GM12878 (cell line): ENCODE measurements around the gene SHANK1. TPM values are rescaled to one million over a fixed set of nuclear protein-coding genes. Genes with fewer than 3 reads are reported as not detected.
A peak's percentile ranks its signal among the peaks of the same experiment; 100 is the strongest.
"Not testable (repeated sequence)": the region's sequence is repeated elsewhere in the genome, so short reads cannot be mapped to it uniquely, and the experiment has no call there.

Experiments
- ATAC-seq: fragments of 200-7000 bp; cut with Tn5 transposase; 3 replicates; pipeline ENCODE4 v1.9.1; 2020; ENCODE audit warnings: mild to moderate bottlenecking, moderate library complexity
- BruUV-seq: library from RNA; stranded (reverse); fragments of 400-500 nt; replicated peaks from 2 replicates; lab custom pipeline; 2021; lab: Mats Ljungman, UMichigan
- CTCF ChIA-PET: fragments of 300-600 bp; sonication (Branson Sonifier 250); formaldehyde crosslinking; extraction: SDS; loops from one replicate; lab custom pipeline; 2021; ENCODE audit warnings: inconsistent platforms; lab: Yijun Ruan, JAX
- POLR2A ChIA-PET: fragments of 350-600 bp; formaldehyde crosslinking; extraction: SDS; loops from one replicate; lab custom pipeline; 2021; ENCODE audit warnings: inconsistent platforms; lab: Charles Lee
- RAD21 ChIA-PET: fragments of 300-600 bp; sonication (Branson Sonifier 250); formaldehyde crosslinking; loops from one replicate; lab custom pipeline; 2023; ENCODE audit warnings: antibody characterized with exemption; ENCODE audit not compliant: unreplicated experiment; lab: Charles Lee
- SMC1A ChIA-PET: fragments of 300-600 bp; sonication (Branson Sonifier 250); formaldehyde crosslinking; loops from one replicate; lab custom pipeline; 2023; ENCODE audit not compliant: unreplicated experiment, uncharacterized antibody; lab: Charles Lee
- DNase-seq: peaks from one replicate; pipeline ENCODE4 v3.0.0-alpha.2; 2011; ENCODE audit warnings: low read depth, low spot score
- FAIRE-seq: peaks from 3 replicates; lab custom pipeline; 2011; peaks lifted over from hg19 to GRCh38; lab: Jason Lieb, UNC
- H2AFZ ChIP-seq: 2 replicates; pipeline ENCODE4 v1.6.0; 2011; ENCODE audit warnings: low read depth, low read length, control low read depth; ENCODE audit not compliant: control insufficient read depth
- H3K27ac ChIP-seq: 2 replicates; pipeline ENCODE4 v1.5.1; 2011; ENCODE audit warnings: control low read depth; ENCODE audit not compliant: control insufficient read depth, insufficient read depth
- H3K27me3 ChIP-seq, 2 experiments: replicated peaks in 1 of 2; 2 replicates each; pipeline versions ENCODE4 v1.6.0 to v1.6.1; 2011; ENCODE audit warnings: low read length in 1 of 2; ENCODE audit not compliant: control insufficient read depth in 2 of 2, insufficient read depth in 2 of 2
- H3K36me3 ChIP-seq, 2 experiments: 2 replicates each; pipeline ENCODE4 v1.5.1; 2011; ENCODE audit warnings: low read length in 1 of 2; ENCODE audit not compliant: control insufficient read depth in 2 of 2, insufficient read depth in 2 of 2
- H3K4me1 ChIP-seq: 2 replicates; pipeline ENCODE4 v1.6.1; 2011; ENCODE audit warnings: mild to moderate bottlenecking, low read length, moderate library complexity, mixed read lengths; ENCODE audit not compliant: control insufficient read depth, insufficient read depth
- H3K4me2 ChIP-seq: 2 replicates; pipeline ENCODE4 v1.6.0; 2011; ENCODE audit warnings: control low read depth; ENCODE audit not compliant: control insufficient read depth, insufficient read depth
- H3K4me3 ChIP-seq: fragments of 200-600 bp; sonication (generic); 2 replicates; pipeline ENCODE4 v1.5.1; 2016
- H3K79me2 ChIP-seq: 2 replicates; pipeline ENCODE4 v1.6.0; 2011; ENCODE audit warnings: low read length; ENCODE audit not compliant: control insufficient read depth, insufficient read depth
- H3K9ac ChIP-seq: 2 replicates; pipeline ENCODE4 v1.8.0; 2011; ENCODE audit warnings: low read length, control low read depth, mixed read lengths; ENCODE audit not compliant: control insufficient read depth, insufficient read depth
- H3K9me3 ChIP-seq: replicated peaks from 3 replicates; pipeline ENCODE4 v1.5.1; 2011; ENCODE audit warnings: mild to moderate bottlenecking, low read length; ENCODE audit not compliant: control insufficient read depth, insufficient read depth
- H4K20me1 ChIP-seq: 2 replicates; pipeline ENCODE4 v1.6.0; 2011; ENCODE audit not compliant: control insufficient read depth, insufficient read depth
- RAD51 ChIP-seq: fragments of 450-650 bp; IDR thresholded peaks from 2 replicates; pipeline ENCODE4 v1.6.1; 2016; ENCODE audit warnings: moderate library complexity, mild to moderate bottlenecking, inconsistent platforms
- WGBS: methylation state at CpG from one replicate; pipeline ENCODE4 v1.1.6; 2016; ENCODE audit warnings: low lambda C conversion rate; ENCODE audit not compliant: insufficient replicate concordance, insufficient coverage; ENCODE audit errors: missing lambda C conversion rate; 5-methylcytosine and 5-hydroxymethylcytosine counted together
- in situ Hi-C: fragments of 300-500 bp; cut with MboI; formaldehyde crosslinking; loops from 9 replicates; pipeline ENCODE4 v1.14.3; 2018; ENCODE audit warnings: mixed read lengths
- intact Hi-C: fragments of 100-400 bp; cut with micrococcal nuclease; formaldehyde crosslinking; loops from one replicate; pipeline ENCODE4 v1.14.2; 2022; ENCODE audit not compliant: unreplicated experiment
- polyA plus RNA-seq, 11 experiments: library from polyadenylated mRNA; depleted of rRNA in 4 of 11; unstranded in 6 of 11; stranded (reverse) in 5 of 11; fragments of >200 nt; fragmentation: Nextera tagmentation in 4 of 11; fragmentation: Illumina TruSeq in 1 of 11; extraction: Ambion mirVana in 4 of 11; extraction: Trizol in 1 of 11; gene quantifications; 1 replicate in 1 of 11; 2 replicates in 10 of 11; pipeline versions ENCODE4 v1.2.1 to v1.2.3, GENCODE V29; 2011 to 2016; ENCODE audit warnings: inconsistent platforms in 2 of 11, missing spikeins in 2 of 11, low read depth in 1 of 11
- total RNA-seq, 4 experiments: library from RNA; depleted of rRNA in 3 of 4; stranded (reverse); fragments of >200 nt in 3 of 4; fragmentation: Illumina TruSeq in 1 of 4; extraction: Trizol in 1 of 4; gene quantifications; 2 replicates each; pipeline versions ENCODE4 v1.2.1 to v1.2.3, GENCODE V29; 2013 to 2021

The SHANK1 gene
- total and polyA plus RNA-seq, 10 of the 15 experiments (the other 5 are each of a cell fraction or from before 2014, with no cell fraction given) = not detected

DNA sequence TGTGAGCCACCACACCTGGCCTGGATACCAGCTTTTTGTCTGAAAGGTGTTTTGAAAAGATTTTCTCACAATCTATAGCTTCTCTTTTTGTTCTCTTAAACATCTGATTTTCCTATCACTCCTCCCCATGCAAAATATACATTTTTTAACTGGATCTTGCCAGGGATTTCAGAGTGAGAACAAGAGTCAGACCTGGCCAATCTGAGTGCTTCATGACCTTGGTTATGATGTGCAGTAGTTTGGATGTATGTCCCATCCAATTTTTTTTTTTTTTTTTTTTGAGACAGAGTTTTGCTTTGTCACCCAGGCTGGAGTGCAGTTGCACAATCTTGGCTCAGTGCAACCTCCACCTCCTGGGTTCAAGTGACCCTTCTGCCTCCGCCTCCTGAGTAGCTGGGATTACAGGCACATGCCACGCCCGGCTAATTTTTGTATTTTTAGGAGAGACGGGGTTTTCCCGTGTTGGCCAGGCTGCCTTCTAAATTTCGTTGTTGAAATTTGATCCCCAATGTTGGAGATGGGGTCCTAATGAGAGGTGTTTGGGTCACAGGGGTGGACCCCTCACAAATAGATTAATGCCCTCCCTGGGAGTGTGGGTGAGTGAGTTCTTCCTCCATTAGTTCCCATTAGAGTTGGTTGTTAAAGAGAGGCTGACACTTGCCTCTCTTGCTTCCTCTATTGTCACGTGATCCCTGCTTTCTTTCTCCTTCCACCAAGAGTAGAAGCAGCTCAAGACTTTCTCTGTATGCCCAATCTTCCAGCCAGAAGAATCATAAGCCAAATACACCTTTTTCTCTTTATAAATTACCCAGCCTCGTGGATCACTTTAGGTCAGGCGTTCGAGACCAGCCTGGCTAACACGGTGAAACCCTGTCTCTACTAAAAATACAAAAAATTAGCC, 106.8 kb downstream of the SHANK1 start:
- H4K20me1 ChIP-seq, H3K27ac ChIP-seq, ATAC-seq, H3K9ac ChIP-seq, in situ Hi-C loops, H2AFZ ChIP-seq, H3K79me2 ChIP-seq, H3K36me3 ChIP-seq, POLR2A ChIA-PET, intact Hi-C loops, FAIRE-seq, BruUV-seq, SMC1A ChIA-PET, H3K4me2 ChIP-seq, H3K27me3 ChIP-seq, DNase-seq, H3K4me3 ChIP-seq, H3K9me3 ChIP-seq, RAD21 ChIA-PET, CTCF ChIA-PET, H3K4me1 ChIP-seq: not testable (repeated sequence)
- 48% methylated on average over 10 of the region's 11 CpGs for WGBS
- TF ChIP-seq RAD51 = peak; percentile 75; the same call in 1 of the 2 replicates

Other genes with a start within 250 kb of the SHANK1 start
Only the 7 nearest of the 17 such genes appear.
- not detected in 2 replicates for gene SYT3, start 79.9 kb downstream of the SHANK1 start, total RNA-seq (2014; rRNA removed)
- not detected in 2 replicates for gene SYT3, start 79.9 kb downstream of the SHANK1 start, total RNA-seq (2014; rRNA removed; fragmentation: Illumina TruSeq; extraction: Trizol)
- not detected in 2 replicates for gene SYT3, start 79.9 kb downstream of the SHANK1 start, total RNA-seq (2021)
- gene SYT3, start 79.9 kb downstream of the SHANK1 start, polyA plus RNA-seq (2011; rRNA removed) = 0.03 and 0.05 TPM in 2 replicates
- not detected in 2 replicates for gene SYT3, start 79.9 kb downstream of the SHANK1 start, polyA plus RNA-seq (2014; fragmentation: Illumina TruSeq; extraction: Trizol)
- gene SYT3, start 79.9 kb downstream of the SHANK1 start, polyA plus RNA-seq (2014; fragmentation: Nextera tagmentation; extraction: Ambion mirVana) = not detected
- 0.18 TPM in 1 of 2 replicates, not detected in the other for gene SYT3, start 79.9 kb downstream of the SHANK1 start, polyA plus RNA-seq (2014; rRNA removed)
- gene SYT3, start 79.9 kb downstream of the SHANK1 start, polyA plus RNA-seq (2016; fragmentation: Nextera tagmentation; extraction: Ambion mirVana) = not detected
- not detected in 2 replicates for gene C19orf81, start 70.4 kb downstream of the SHANK1 start, total RNA-seq (2014; rRNA removed)
- gene C19orf81, start 70.4 kb downstream of the SHANK1 start, total RNA-seq (2014; rRNA removed; fragmentation: Illumina TruSeq; extraction: Trizol) = not detected in 2 replicates
- gene C19orf81, start 70.4 kb downstream of the SHANK1 start, total RNA-seq (2021) = 0.69 TPM in 1 of 2 replicates, not detected in the other
- gene C19orf81, start 70.4 kb downstream of the SHANK1 start, polyA plus RNA-seq (2011; rRNA removed) = 0.36 TPM in 1 of 2 replicates, not detected in the other
- not detected in 2 replicates for gene C19orf81, start 70.4 kb downstream of the SHANK1 start, polyA plus RNA-seq (2014; fragmentation: Illumina TruSeq; extraction: Trizol)
- not detected for gene C19orf81, start 70.4 kb downstream of the SHANK1 start, polyA plus RNA-seq (2014; fragmentation: Nextera tagmentation; extraction: Ambion mirVana)
- gene C19orf81, start 70.4 kb downstream of the SHANK1 start, polyA plus RNA-seq (2014; rRNA removed) = not detected in 2 replicates
- gene C19orf81, start 70.4 kb downstream of the SHANK1 start, polyA plus RNA-seq (2016; fragmentation: Nextera tagmentation; extraction: Ambion mirVana) = not detected
- gene CLEC11A, start 3.6 kb upstream of the SHANK1 start, total RNA-seq (2014; rRNA removed) = not detected in 2 replicates
- gene CLEC11A, start 3.6 kb upstream of the SHANK1 start, total RNA-seq (2014; rRNA removed; fragmentation: Illumina TruSeq; extraction: Trizol) = not detected in 2 replicates
- not detected in 2 replicates for gene CLEC11A, start 3.6 kb upstream of the SHANK1 start, total RNA-seq (2021)
- gene CLEC11A, start 3.6 kb upstream of the SHANK1 start, polyA plus RNA-seq (2011; rRNA removed) = not detected in 2 replicates
- gene CLEC11A, start 3.6 kb upstream of the SHANK1 start, polyA plus RNA-seq (2014; fragmentation: Illumina TruSeq; extraction: Trizol) = not detected in 2 replicates
- gene CLEC11A, start 3.6 kb upstream of the SHANK1 start, polyA plus RNA-seq (2014; fragmentation: Nextera tagmentation; extraction: Ambion mirVana) = not detected
- 0.09 TPM in 1 of 2 replicates, not detected in the other for gene CLEC11A, start 3.6 kb upstream of the SHANK1 start, polyA plus RNA-seq (2014; rRNA removed)
- not detected for gene CLEC11A, start 3.6 kb upstream of the SHANK1 start, polyA plus RNA-seq (2016; fragmentation: Nextera tagmentation; extraction: Ambion mirVana)
- not detected in 2 replicates for gene GPR32, start 50.7 kb upstream of the SHANK1 start, total RNA-seq (2014; rRNA removed)
- not detected in 2 replicates for gene GPR32, start 50.7 kb upstream of the SHANK1 start, total RNA-seq (2014; rRNA removed; fragmentation: Illumina TruSeq; extraction: Trizol)
- gene GPR32, start 50.7 kb upstream of the SHANK1 start, total RNA-seq (2021) = not detected in 2 replicates
- gene GPR32, start 50.7 kb upstream of the SHANK1 start, polyA plus RNA-seq (2011; rRNA removed) = not detected in 2 replicates
- not detected in 2 replicates for gene GPR32, start 50.7 kb upstream of the SHANK1 start, polyA plus RNA-seq (2014; fragmentation: Illumina TruSeq; extraction: Trizol)
- gene GPR32, start 50.7 kb upstream of the SHANK1 start, polyA plus RNA-seq (2014; fragmentation: Nextera tagmentation; extraction: Ambion mirVana) = not detected
- gene GPR32, start 50.7 kb upstream of the SHANK1 start, polyA plus RNA-seq (2014; rRNA removed) = not detected in 2 replicates
- gene GPR32, start 50.7 kb upstream of the SHANK1 start, polyA plus RNA-seq (2016; fragmentation: Nextera tagmentation; extraction: Ambion mirVana) = not detected
- not detected in 2 replicates for gene ACP4, start 70.6 kb upstream of the SHANK1 start, total RNA-seq (2014; rRNA removed)
- not detected in 2 replicates for gene ACP4, start 70.6 kb upstream of the SHANK1 start, total RNA-seq (2014; rRNA removed; fragmentation: Illumina TruSeq; extraction: Trizol)
- gene ACP4, start 70.6 kb upstream of the SHANK1 start, total RNA-seq (2021) = not detected in 2 replicates
- gene ACP4, start 70.6 kb upstream of the SHANK1 start, polyA plus RNA-seq (2011; rRNA removed) = not detected in 2 replicates
- gene ACP4, start 70.6 kb upstream of the SHANK1 start, polyA plus RNA-seq (2014; fragmentation: Illumina TruSeq; extraction: Trizol) = not detected in 2 replicates
- gene ACP4, start 70.6 kb upstream of the SHANK1 start, polyA plus RNA-seq (2014; fragmentation: Nextera tagmentation; extraction: Ambion mirVana) = not detected
- gene ACP4, start 70.6 kb upstream of the SHANK1 start, polyA plus RNA-seq (2014; rRNA removed) = not detected in 2 replicates
- not detected for gene ACP4, start 70.6 kb upstream of the SHANK1 start, polyA plus RNA-seq (2016; fragmentation: Nextera tagmentation; extraction: Ambion mirVana)
- gene KLK1, start 104.0 kb upstream of the SHANK1 start, total RNA-seq (2014; rRNA removed) = 3.3 and 3.4 TPM in 2 replicates
- 3.4 and 3.5 TPM in 2 replicates for gene KLK1, start 104.0 kb upstream of the SHANK1 start, total RNA-seq (2014; rRNA removed; fragmentation: Illumina TruSeq; extraction: Trizol)
- gene KLK1, start 104.0 kb upstream of the SHANK1 start, total RNA-seq (2021) = 24.8 and 27.5 TPM in 2 replicates
- gene KLK1, start 104.0 kb upstream of the SHANK1 start, polyA plus RNA-seq (2011; rRNA removed) = 21.1 and 24.8 TPM in 2 replicates
- gene KLK1, start 104.0 kb upstream of the SHANK1 start, polyA plus RNA-seq (2014; fragmentation: Illumina TruSeq; extraction: Trizol) = 27.1 and 34.6 TPM in 2 replicates
- gene KLK1, start 104.0 kb upstream of the SHANK1 start, polyA plus RNA-seq (2014; fragmentation: Nextera tagmentation; extraction: Ambion mirVana) = 10 to 100 TPM; 20.7 to 22.0 TPM
- 19.6 and 22.8 TPM in 2 replicates for gene KLK1, start 104.0 kb upstream of the SHANK1 start, polyA plus RNA-seq (2014; rRNA removed)
- gene KLK1, start 104.0 kb upstream of the SHANK1 start, polyA plus RNA-seq (2016; fragmentation: Nextera tagmentation; extraction: Ambion mirVana) = 10 to 100 TPM; 13.9 to 14.4 TPM
- gene KLK15, start 113.8 kb upstream of the SHANK1 start, total RNA-seq (2014; rRNA removed) = not detected in 2 replicates
- gene KLK15, start 113.8 kb upstream of the SHANK1 start, total RNA-seq (2014; rRNA removed; fragmentation: Illumina TruSeq; extraction: Trizol) = not detected in 2 replicates
- gene KLK15, start 113.8 kb upstream of the SHANK1 start, total RNA-seq (2021) = not detected in 2 replicates
- gene KLK15, start 113.8 kb upstream of the SHANK1 start, polyA plus RNA-seq (2011; rRNA removed) = not detected in 2 replicates
- 0.04 TPM in 1 of 2 replicates, not detected in the other for gene KLK15, start 113.8 kb upstream of the SHANK1 start, polyA plus RNA-seq (2014; fragmentation: Illumina TruSeq; extraction: Trizol)
- not detected for gene KLK15, start 113.8 kb upstream of the SHANK1 start, polyA plus RNA-seq (2014; fragmentation: Nextera tagmentation; extraction: Ambion mirVana)
- gene KLK15, start 113.8 kb upstream of the SHANK1 start, polyA plus RNA-seq (2014; rRNA removed) = 0.05 and 0.08 TPM in 2 replicates
- not detected for gene KLK15, start 113.8 kb upstream of the SHANK1 start, polyA plus RNA-seq (2016; fragmentation: Nextera tagmentation; extraction: Ambion mirVana)